K562 (cell line): Measurements from ENCODE around the gene IL4R. TPM values are rescaled to one million over a fixed set of nuclear protein-coding genes. Genes with fewer than 3 reads are reported as not detected.

Experiments used
- ATAC-seq: fragments of 200-7000 bp; cut with Tn5 transposase; 3 replicates; pipeline ENCODE4 v1.9.1; 2020; ENCODE audit warnings: moderate library complexity
- BruUV-seq: library from RNA; stranded (reverse); fragments of 400-500 nt; replicated peaks from 2 replicates; lab custom pipeline; 2021; lab: Mats Ljungman, UMichigan
- CTCF ChIA-PET: fragments of 300-600 bp; formaldehyde crosslinking; extraction: SDS; loops from one replicate; lab custom pipeline; 2021; ENCODE audit warnings: low intra/inter-chr PET ratio; lab: Yijun Ruan, JAX
- POLR2A ChIA-PET: fragments of 300-600, 350-650 bp; sonication (Branson Sonifier 250); formaldehyde crosslinking; extraction: SDS; loops from one replicate; lab custom pipeline; 2021; ENCODE audit warnings: antibody characterized with exemption, inconsistent platforms; lab: Yijun Ruan, JAX
- DNase-seq, 4 experiments: peaks; one replicate each; pipeline versions ENCODE4 v3.0.0 to v3.0.0-alpha.2; 2011 to 2018; ENCODE audit warnings: low spot score in 3 of 4, mixed read lengths in 3 of 4; ENCODE audit errors: extremely low read depth in 1 of 4
- FAIRE-seq: peaks from 2 replicates; lab custom pipeline; 2011; peaks lifted over from hg19 to GRCh38; lab: Jason Lieb, UNC
- H2AFZ ChIP-seq: 2 replicates; pipeline ENCODE4 v1.6.0; 2011; ENCODE audit warnings: low read depth, low read length, control low read depth, inconsistent platforms
- H3K27ac ChIP-seq: fragments of 200-600 bp; 3 replicates; pipeline ENCODE4 v1.8.0; 2011; ENCODE audit warnings: low read depth, mild to moderate bottlenecking, control low read depth, inconsistent platforms, low read length, moderate library complexity, mixed read lengths; ENCODE audit errors: extremely low read depth
- H3K27me3 ChIP-seq, 2 experiments: fragments of 300-600 bp in 1 of 2; 2 replicates in 1 of 2; 3 replicates in 1 of 2; pipeline versions ENCODE4 v1.6.0 to v1.8.0; 2011; ENCODE audit warnings: inconsistent platforms in 2 of 2, low read length in 2 of 2, mild to moderate bottlenecking in 1 of 2, mixed read lengths in 1 of 2, moderate library complexity in 1 of 2; ENCODE audit not compliant: control insufficient read depth in 2 of 2, insufficient read depth in 2 of 2
- H3K36me3 ChIP-seq: fragments of 300-600 bp; 3 replicates; pipeline ENCODE4 v1.8.0; 2011; ENCODE audit warnings: mild to moderate bottlenecking, low read length, inconsistent platforms; ENCODE audit not compliant: control insufficient read depth, insufficient read depth
- H3K4me1 ChIP-seq, 2 experiments: fragments of 200-600 bp in 1 of 2; replicated peaks in 1 of 2; 2 replicates in 1 of 2; 3 replicates in 1 of 2; pipeline versions ENCODE4 v1.5.1 to v1.8.0; 2011; ENCODE audit warnings: inconsistent platforms in 2 of 2, low read length in 2 of 2, mild to moderate bottlenecking in 1 of 2, mixed read lengths in 1 of 2, moderate library complexity in 1 of 2; ENCODE audit not compliant: control insufficient read depth in 2 of 2, insufficient read depth in 2 of 2
- H3K4me2 ChIP-seq: 2 replicates; pipeline ENCODE4 v1.6.1; 2011; ENCODE audit warnings: low read length, control low read depth, inconsistent platforms, mixed read lengths; ENCODE audit not compliant: insufficient read depth
- H3K4me3 ChIP-seq: fragments of 200-600 bp; sonication (generic), shearing (Covaris generic); 2 replicates; pipeline ENCODE4 v1.5.1; 2016; ENCODE audit warnings: control low read depth, inconsistent platforms
- H3K79me2 ChIP-seq: fragments of 200-600 bp; 3 replicates; pipeline ENCODE4 v1.8.0; 2011; ENCODE audit warnings: low read length, inconsistent platforms; ENCODE audit not compliant: control insufficient read depth, insufficient read depth
- H3K9ac ChIP-seq, 2 experiments: 2 replicates each; pipeline versions ENCODE4 v1.6.0 to v1.6.1; 2011; ENCODE audit warnings: low read depth in 2 of 2, low read length in 2 of 2, control low read depth in 1 of 2, inconsistent platforms in 1 of 2, mild to moderate bottlenecking in 1 of 2, mixed read lengths in 1 of 2; ENCODE audit not compliant: insufficient read depth in 1 of 2
- H3K9me1 ChIP-seq: one replicate; pipeline ENCODE4 v1.6.0; 2011; ENCODE audit warnings: inconsistent platforms, mild to moderate bottlenecking, low read length, moderate library complexity; ENCODE audit not compliant: control insufficient read depth, insufficient read depth
- H3K9me3 ChIP-seq: replicated peaks from 2 replicates; pipeline ENCODE4 v1.5.1; 2011; ENCODE audit warnings: low read depth, low read length, inconsistent platforms; ENCODE audit not compliant: control insufficient read depth, insufficient read depth
- H4K20me1 ChIP-seq: replicated peaks from 2 replicates; pipeline ENCODE4 v1.6.1; 2011; ENCODE audit warnings: low read length, inconsistent platforms, mixed read lengths; ENCODE audit not compliant: control insufficient read depth, insufficient read depth
- ARID3B ChIP-seq: fragments of 250-450 bp; sonication (Bioruptor Pico); IDR thresholded peaks from 2 replicates; pipeline ENCODE4 v1.4.0; 2020; ENCODE audit warnings: borderline replicate concordance
- BCOR ChIP-seq: fragments of 450-650 bp; IDR thresholded peaks from 2 replicates; pipeline ENCODE4 v1.6.1; 2016
- CSDE1 ChIP-seq, 2 experiments: fragments of 450-650 bp; IDR thresholded peaks; 2 replicates each; pipeline ENCODE4 v1.6.1; 2016; ENCODE audit warnings: mild to moderate bottlenecking in 1 of 2
- GTF2E2 ChIP-seq: fragments of 200-800 bp; sonication (Bioruptor generic); IDR thresholded peaks from 2 replicates; pipeline ENCODE4 v1.6.1; 2016; ENCODE audit warnings: missing genetic modification characterization, missing compliant biosample characterization
- HDAC3 ChIP-seq: fragments of 450-650 bp; IDR thresholded peaks from 2 replicates; pipeline ENCODE4 v1.6.1; 2018; ENCODE audit warnings: borderline replicate concordance, mild to moderate bottlenecking, moderate library complexity; ENCODE audit not compliant: partially characterized antibody
- HMGN3 ChIP-seq: IDR thresholded peaks from 2 replicates; pipeline ENCODE4 v1.6.1; 2011; ENCODE audit warnings: borderline replicate concordance, low read depth, mild to moderate bottlenecking, mixed read lengths, low read length; ENCODE audit not compliant: insufficient read length; ENCODE audit errors: extremely low read depth
- MBD2 ChIP-seq: sonication (generic); IDR thresholded peaks from 2 replicates; pipeline ENCODE4 v1.6.1; 2016; ENCODE audit warnings: low read depth, borderline replicate concordance
- NBN ChIP-seq: fragments of 450-650 bp; IDR thresholded peaks from 2 replicates; pipeline ENCODE4 v1.6.1; 2016; ENCODE audit warnings: low read depth, mild to moderate bottlenecking
- RBBP5 ChIP-seq: fragments of 200-600 bp; sonication (generic); IDR thresholded peaks from 2 replicates; pipeline ENCODE4 v1.6.1; 2012; ENCODE audit warnings: borderline replicate concordance, mild to moderate bottlenecking, low read length, control low read depth, inconsistent platforms; ENCODE audit not compliant: insufficient read depth, poor library complexity, severe bottlenecking
- RBM25 ChIP-seq: fragments of 200-400 bp; formaldehyde crosslinking; IDR thresholded peaks from 2 replicates; pipeline ENCODE4 v1.6.1; 2018; ENCODE audit warnings: low read length, low read depth, moderate library complexity; ENCODE audit not compliant: severe bottlenecking
- RCOR1 ChIP-seq, 2 experiments: IDR thresholded peaks; 2 replicates each; pipeline ENCODE4 v1.6.1; 2012; ENCODE audit warnings: low read depth in 2 of 2, low read length in 2 of 2, borderline replicate concordance in 1 of 2, improper control_type of control experiment in 1 of 2
- RFX1 ChIP-seq: fragments of 450-650 bp; IDR thresholded peaks from 2 replicates; pipeline ENCODE4 v1.6.1; 2016; ENCODE audit warnings: mild to moderate bottlenecking, moderate library complexity
- SP1 ChIP-seq: sonication (generic); formaldehyde crosslinking; IDR thresholded peaks from 2 replicates; pipeline ENCODE4 v1.8.1; 2022; ENCODE audit warnings: mild to moderate bottlenecking, missing genetic modification reagents
- ZNF75A ChIP-seq: fragments of 450-650 bp; formaldehyde crosslinking; IDR thresholded peaks from 2 replicates; pipeline ENCODE4 v1.4.0; 2020; ENCODE audit warnings: mild to moderate bottlenecking
- WGBS: fragments of 100-300 bp; shearing (Covaris generic); methylation state at CpG from one replicate; pipeline ENCODE4 v1.1.6; 2016; ENCODE audit warnings: low coverage, mixed read lengths; ENCODE audit not compliant: insufficient coverage; ENCODE audit errors: missing lambda C conversion rate; 5-methylcytosine and 5-hydroxymethylcytosine counted together
- in situ Hi-C: fragments of 300-500 bp; cut with MboI; formaldehyde crosslinking; loops from 4 replicates; pipeline ENCODE4 v1.15.0; 2018; ENCODE audit warnings: inconsistent platforms, mixed read lengths
- intact Hi-C: fragments of 100-400 bp; cut with micrococcal nuclease; formaldehyde crosslinking; loops from 2 replicates; pipeline ENCODE4 v1.14.2; 2022
- polyA plus RNA-seq, 8 experiments: library from polyadenylated mRNA; depleted of rRNA in 4 of 8; stranded (reverse) in 5 of 8; unstranded in 3 of 8; fragments of >200 nt; fragmentation: Nextera tagmentation in 2 of 8; fragmentation: Illumina TruSeq in 1 of 8; extraction: Ambion mirVana in 2 of 8; extraction: Trizol in 1 of 8; gene quantifications; 2 replicates each; pipeline versions ENCODE4 v1.2.1 to v1.2.3, GENCODE V29; 2011 to 2014; ENCODE audit warnings: inconsistent platforms in 1 of 8, missing spikeins in 1 of 8
- total RNA-seq, 7 experiments: library from RNA; depleted of rRNA in 6 of 7; stranded (reverse); fragments of >200 nt in 6 of 7; fragmentation: Illumina TruSeq in 2 of 7; extraction: Trizol in 2 of 7; gene quantifications; 2 replicates each; pipeline versions ENCODE4 v1.2.1 to v1.2.3, GENCODE V29; 2011 to 2021; ENCODE audit warnings: low replicate concordance in 1 of 7
- TF ChIP-seq, protein P1 (sequence below), 2 experiments: fragments of 450-650 bp in 1 of 2; sonication (generic) in 1 of 2; formaldehyde crosslinking in 1 of 2; IDR thresholded peaks in 1 of 2; conservative IDR thresholded peaks in 1 of 2; 2 replicates each; pipeline versions ENCODE4 v1.6.1 to v1.8.1; 2016 to 2023; ENCODE audit warnings: mild to moderate bottlenecking in 2 of 2, moderate library complexity in 2 of 2, inconsistent platforms in 1 of 2, missing genetic modification reagents in 1 of 2

The IL4R gene
- total and polyA plus RNA-seq, 9 of the 15 experiments (the other 6 are each of a cell fraction or from before 2014, with no cell fraction given), result 0.17 to 5.8 (median 3.3) TPM

GRCh38 chr16:27385398-27385797 is 71.6 kb downstream of the IL4R start (continued):
- TF ChIP-seq ARID3B (CRISPR knock-in tag), result no peak
- TF ChIP-seq RFX1, result no peak
- TF ChIP-seq NBN, result no peak
- TF ChIP-seq HMGN3, result no peak
- no peak for TF ChIP-seq HDAC3
- no peak for TF ChIP-seq RBBP5
- TF ChIP-seq RCOR1 (IDR thresholded peaks at IDR 0.05; ENCODE audit: borderline replicate concordance in 1 of 2, low read depth in 2 of 2, low read length in 2 of 2), result no peak
- TF ChIP-seq CSDE1 (IDR thresholded peaks at IDR 0.05), result no peak

GRCh38 chr16:27386674-27387073 is 72.9 kb downstream of the IL4R start:
- no peak for FAIRE-seq

More at GRCh38 chr16:27386674-27387073, 72.9 kb downstream of the IL4R start:
- intact Hi-C loops (no loop called here), in situ Hi-C loops (no loop called here)
- H4K20me1 ChIP-seq, result no peaks in the 10 kb centered on the region
- ChIA-PET POLR2A (no interaction called here), CTCF (no interaction called here)
- no peak overlapping the region for H3K9ac ChIP-seq
- no peaks in the 10 kb centered on the region; a peak in 1 of 5 replicates for H3K4me1 ChIP-seq
- no peak overlapping the region for H3K4me3 ChIP-seq
- peaks cover 10 to 36% of the 10 kb centered on the region in 2 experiments for H3K27me3 ChIP-seq
- no peaks in the 10 kb centered on the region for H3K9me3 ChIP-seq
- H3K36me3 ChIP-seq, result no peaks in the 10 kb centered on the region
- no TSS peak for BruUV-seq
- no peak for ATAC-seq
- H3K27ac ChIP-seq, result no peak overlapping the region
- H3K9me1 ChIP-seq, result no peaks in the 10 kb centered on the region
- H2AFZ ChIP-seq, result no peak overlapping the region
- H3K79me2 ChIP-seq, result no peaks in the 10 kb centered on the region
- TF ChIP-seq MBD2 (no peak), GTF2E2 (tag) (no peak), ZNF75A (CRISPR knock-in tag) (no peak), BCOR (0 out of 2 replicates have a peak, but pooled peaks have one; percentile 32), RBM25 (peak; percentile 79), SP1 (CRISPR knock-in tag) (no peak)
- TF ChIP-seq, protein P1, sequence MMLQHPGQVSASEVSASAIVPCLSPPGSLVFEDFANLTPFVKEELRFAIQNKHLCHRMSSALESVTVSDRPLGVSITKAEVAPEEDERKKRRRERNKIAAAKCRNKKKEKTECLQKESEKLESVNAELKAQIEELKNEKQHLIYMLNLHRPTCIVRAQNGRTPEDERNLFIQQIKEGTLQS (IDR thresholded peaks at IDR 0.05), result no peak
- TF ChIP-seq, protein P1 (CRISPR knock-in tag; conservative IDR thresholded peaks at IDR 0.05), result no peak
- 0% methylated on average over 4 of the region's 4 CpGs for WGBS
- H3K4me2 ChIP-seq, result no peak overlapping the region
- no peak for DNase-seq
